Mesenchymal stem cell (in vitro differentiated cells and primary cell): ENCODE results near the gene TEX54.
A peak's percentile ranks its signal among the peaks of the same experiment; 100 is the strongest.

ENCODE experiments used
- DNase-seq: peaks from one replicate; pipeline ENCODE4 v3.0.0-alpha.2; 2013
- H2AFZ ChIP-seq: one replicate; pipeline ENCODE4 v1.6.1; 2013; ENCODE audit warnings: low read depth, mild to moderate bottlenecking, control low read depth, inconsistent platforms, low read length, moderate library complexity
- H2AK5ac ChIP-seq: 2 replicates; pipeline ENCODE4 v1.6.1; 2013; ENCODE audit warnings: low read length, moderate library complexity, mild to moderate bottlenecking, inconsistent platforms; ENCODE audit not compliant: severe bottlenecking
- H2BK120ac ChIP-seq: one replicate; pipeline ENCODE4 v1.6.1; 2013; ENCODE audit warnings: low read depth, mild to moderate bottlenecking, inconsistent platforms, low read length, moderate library complexity
- H2BK12ac ChIP-seq, 2 experiments: one replicate each; pipeline ENCODE4 v1.6.1; 2013; ENCODE audit warnings: inconsistent platforms in 2 of 2, low read length in 2 of 2, mild to moderate bottlenecking in 2 of 2, moderate library complexity in 2 of 2, control low read depth in 1 of 2
- H2BK15ac ChIP-seq: one replicate; pipeline ENCODE4 v1.6.1; 2013; ENCODE audit warnings: mild to moderate bottlenecking, low read depth, inconsistent platforms; ENCODE audit not compliant: poor library complexity, severe bottlenecking
- H2BK5ac ChIP-seq: 2 replicates; pipeline ENCODE4 v1.6.1; 2013; ENCODE audit warnings: low read depth, mild to moderate bottlenecking, low read length, control low read depth, inconsistent platforms; ENCODE audit not compliant: poor library complexity, severe bottlenecking
- H3K14ac ChIP-seq, 2 experiments: one replicate each; pipeline ENCODE4 v1.6.1; 2013; ENCODE audit warnings: inconsistent platforms in 2 of 2, low read length in 2 of 2, control low read depth in 1 of 2, mild to moderate bottlenecking in 1 of 2, moderate library complexity in 1 of 2
- H3K18ac ChIP-seq, 2 experiments: one replicate each; pipeline ENCODE4 v1.6.1; 2013; ENCODE audit warnings: inconsistent platforms in 2 of 2, low read length in 2 of 2, control low read depth in 1 of 2, low read depth in 1 of 2, mild to moderate bottlenecking in 1 of 2
- H3K23ac ChIP-seq, 2 experiments: one replicate each; pipeline ENCODE4 v1.6.1; 2013; ENCODE audit warnings: inconsistent platforms in 2 of 2, low read length in 2 of 2, mild to moderate bottlenecking in 2 of 2, moderate library complexity in 2 of 2, control low read depth in 1 of 2
- H3K27ac ChIP-seq: 2 replicates; pipeline ENCODE4 v1.5.1; 2013; ENCODE audit warnings: mild to moderate bottlenecking, moderate library complexity, low read length, control low read depth, inconsistent platforms; ENCODE audit not compliant: poor library complexity, severe bottlenecking
- H3K27me3 ChIP-seq, 2 experiments: 2 replicates each; pipeline versions ENCODE4 v1.6.1 to v1.7.0; 2013; ENCODE audit warnings: low read length in 2 of 2, mild to moderate bottlenecking in 2 of 2, moderate library complexity in 2 of 2, control low read depth in 1 of 2, inconsistent platforms in 1 of 2; ENCODE audit not compliant: control insufficient read depth in 1 of 2, insufficient read depth in 1 of 2
- H3K36me3 ChIP-seq, 2 experiments: 2 replicates each; pipeline versions ENCODE4 v1.6.1 to v1.7.0; 2013; ENCODE audit warnings: low read length in 2 of 2, control low read depth in 1 of 2, inconsistent platforms in 1 of 2, low read depth in 1 of 2, mild to moderate bottlenecking in 1 of 2; ENCODE audit not compliant: insufficient read depth in 2 of 2, control insufficient read depth in 1 of 2
- H3K4ac ChIP-seq, 2 experiments: one replicate each; pipeline ENCODE4 v1.6.1; 2013; ENCODE audit warnings: inconsistent platforms in 2 of 2, low read length in 2 of 2, mild to moderate bottlenecking in 2 of 2, moderate library complexity in 2 of 2, control low read depth in 1 of 2, low read depth in 1 of 2
- H3K4me1 ChIP-seq: 2 replicates; pipeline ENCODE4 v1.6.1; 2013; ENCODE audit warnings: low read depth, low read length, control low read depth; ENCODE audit not compliant: control insufficient read depth, insufficient read depth
- H3K4me2 ChIP-seq: 2 replicates; pipeline ENCODE4 v1.6.1; 2013; ENCODE audit warnings: low read length, mild to moderate bottlenecking, inconsistent platforms; ENCODE audit not compliant: poor library complexity, severe bottlenecking
- H3K4me3 ChIP-seq, 2 experiments: 2 replicates each; pipeline versions ENCODE4 v1.5.1 to v1.7.0; 2013; ENCODE audit warnings: low read length in 2 of 2, mild to moderate bottlenecking in 2 of 2, control low read depth in 1 of 2, low read depth in 1 of 2; ENCODE audit not compliant: insufficient read depth in 1 of 2
- H3K79me1 ChIP-seq: replicated peaks from 2 replicates; pipeline ENCODE4 v1.6.1; 2013; ENCODE audit warnings: mild to moderate bottlenecking, control low read depth, low read length, inconsistent platforms; ENCODE audit not compliant: poor library complexity, severe bottlenecking
- H3K9ac ChIP-seq: 2 replicates; pipeline ENCODE4 v1.7.0; 2013; ENCODE audit warnings: mild to moderate bottlenecking, low read length, moderate library complexity
- H3K9me3 ChIP-seq: 2 replicates; pipeline ENCODE4 v1.7.0; 2013; ENCODE audit warnings: mild to moderate bottlenecking, low read length; ENCODE audit not compliant: control insufficient read depth
- H4K8ac ChIP-seq: one replicate; pipeline ENCODE4 v1.6.1; 2013; ENCODE audit warnings: inconsistent platforms, mild to moderate bottlenecking, low read length, moderate library complexity
- H4K91ac ChIP-seq: one replicate; pipeline ENCODE4 v1.6.1; 2013; ENCODE audit warnings: mild to moderate bottlenecking, low read length, inconsistent platforms
- WGBS: methylation state at CpG from one replicate; pipeline ENCODE4 v1.1.7; 2013; ENCODE audit warnings: mixed read lengths; 5-methylcytosine and 5-hydroxymethylcytosine counted together

The TEX54 gene

GRCh38 chr11:62880803-62881578, 48.4 kb upstream of the TEX54 start, which contains the start of gene SLC3A2:
TSS of gene SLC3A2 (plus strand) at chr11:62880896. CDS start at chr11:62881024, 128 bp downstream.
- DNase-seq, result peak; percentile 88
- H3K27me3 ChIP-seq, result no peaks in the 10 kb centered on the region
- peak within 1 kb of the TSS; percentile 58 for H2BK5ac ChIP-seq
- peak within 1 kb of the TSS; percentile 95 to 100 for H3K18ac ChIP-seq
- H2BK15ac ChIP-seq, result peak within 1 kb of the TSS; percentile 82
- H4K8ac ChIP-seq, result peak within 1 kb of the TSS; percentile 97
- peak within 1 kb of the TSS; percentile 100 for H3K9ac ChIP-seq
- H2AK5ac ChIP-seq, result peak within 1 kb of the TSS; percentile 72
- H3K79me1 ChIP-seq, result peaks cover 12% of the 10 kb centered on the region
- H3K9me3 ChIP-seq, result no peaks in the 10 kb centered on the region
- peak within 1 kb of the TSS; percentile 74 for H3K4me2 ChIP-seq
- no peak within 1 kb of the TSS for H2AFZ ChIP-seq
- H3K4me3 ChIP-seq, result peak within 1 kb of the TSS; percentile 95 to 99
- peak within 1 kb of the TSS; percentile 100 for H4K91ac ChIP-seq
- H3K14ac ChIP-seq, result peak within 1 kb of the TSS; percentile 62 to 98
- peaks cover 27 to 42% of the 10 kb centered on the region in 2 experiments for H3K36me3 ChIP-seq
- H3K4ac ChIP-seq, result peak within 1 kb of the TSS; percentile 91 to 100
- peak within 1 kb of the TSS; percentile 97 for H2BK120ac ChIP-seq
- H3K23ac ChIP-seq, result peak within 1 kb of the TSS in 1 of 2 experiments; percentile 88
- peaks cover 17% of the 10 kb centered on the region for H3K4me1 ChIP-seq
- H2BK12ac ChIP-seq, result peak within 1 kb of the TSS in 1 of 2 experiments; percentile 93
- WGBS, result under 1% methylated on average over 56 of the region's 69 CpGs
- peak within 1 kb of the TSS; percentile 98 for H3K27ac ChIP-seq

DNA sequence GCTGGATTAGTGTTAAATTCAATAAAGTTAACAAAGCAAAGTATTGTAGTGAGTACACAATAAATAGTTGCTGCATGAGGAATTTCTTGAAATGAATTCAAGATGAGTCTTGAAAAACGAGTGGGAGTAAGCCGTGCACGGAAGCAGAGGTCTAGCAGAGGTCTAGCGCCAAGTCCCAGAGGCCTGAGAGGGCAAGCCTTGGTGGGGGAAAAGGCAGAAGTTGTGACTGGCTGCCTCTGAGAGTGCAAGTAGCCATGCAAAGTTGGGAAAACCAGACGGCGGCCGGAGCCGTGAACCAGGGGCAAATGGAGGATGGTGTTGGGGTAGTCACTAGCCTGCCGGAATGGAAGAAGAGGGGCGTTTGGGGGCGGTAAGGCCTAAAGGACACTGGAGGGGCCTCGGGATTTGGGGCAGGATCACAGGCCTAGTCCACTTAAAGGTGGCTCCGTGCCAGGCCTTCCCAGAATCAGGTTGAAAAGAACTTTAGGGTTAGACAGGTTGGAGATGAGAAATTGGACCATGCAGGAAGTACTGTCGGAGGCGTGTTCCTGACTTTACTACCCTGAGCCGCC, 47.7 kb upstream of the TEX54 start:
- Histone ChIP-seq H3K36me3 (peaks cover 22 to 35% of the 10 kb centered on the region in 2 experiments), H3K9me3 (no peaks in the 10 kb centered on the region), H3K79me1 (peaks cover 10% of the 10 kb centered on the region), H2BK5ac (peak overlapping the region; percentile 58), H2BK12ac (peak overlapping the region in 1 of 2 experiments; percentile 76), H3K4me2 (peak overlapping the region; percentile 74), H3K9ac (peak overlapping the region; percentile 100), H4K91ac (no peak overlapping the region), H2AFZ (no peak overlapping the region), H3K23ac (no peak overlapping the region), H3K14ac (peak overlapping the region in 1 of 2 experiments; percentile 84), H3K4me3 (peak overlapping the region; percentile 40 to 99), H3K4me1 (peaks cover 17% of the 10 kb centered on the region), H3K27me3 (no peaks in the 10 kb centered on the region), H2BK15ac (no peak overlapping the region), H3K18ac (peak overlapping the region; percentile 6 to 84), H4K8ac (no peak overlapping the region), H2BK120ac (no peak overlapping the region), H3K4ac (peak overlapping the region in 1 of 2 experiments; percentile 82), H2AK5ac (no peak overlapping the region), H3K27ac (peak overlapping the region; percentile 74)
- WGBS, result 5% methylated on average over 16 of the region's 16 CpGs
- DNase-seq, result peak; percentile 68

GRCh38 chr11:62879235-62879978, 46.8 kb upstream of the TEX54 start:
- Histone ChIP-seq H4K8ac (peak overlapping the region; percentile 22), H2BK12ac (peak overlapping the region; percentile 47 to 70), H3K4me2 (peak overlapping the region; percentile 2), H2BK15ac (peak overlapping the region; percentile 19), H3K4me1 (peaks cover 14% of the 10 kb centered on the region), H3K27ac (peak overlapping the region; percentile 74), H3K4me3 (peak overlapping the region in 1 of 2 experiments; percentile 99), H3K27me3 (no peaks in the 10 kb centered on the region), H2BK120ac (peak overlapping the region; percentile 39), H3K4ac (peak overlapping the region in 1 of 2 experiments; percentile 29), H2AK5ac (peak overlapping the region; percentile 83), H4K91ac (no peak overlapping the region), H3K9me3 (no peaks in the 10 kb centered on the region), H3K9ac (peak overlapping the region; percentile 100), H2AFZ (no peak overlapping the region), H3K14ac (no peak overlapping the region), H3K79me1 (peaks cover 7% of the 10 kb centered on the region), H3K18ac (peak overlapping the region; percentile 54 to 73), H2BK5ac (no peak overlapping the region), H3K23ac (no peak overlapping the region), H3K36me3 (peaks cover 13 to 26% of the 10 kb centered on the region in 2 experiments)
- 84% methylated on average over 6 of the region's 7 CpGs for WGBS
- DNase-seq, result peak; percentile 12
